ENCODE measurements around the gene ATP2B1. TPM values are rescaled to one million over a fixed set of nuclear protein-coding genes. Genes with fewer than 3 reads are reported as not detected.

Gene ATP2B1
- total and polyA plus RNA-seq, 2 donors (not counting 1 experiment from before 2014, with no cell fraction given) = 26.1 to 238 TPM

DNA sequence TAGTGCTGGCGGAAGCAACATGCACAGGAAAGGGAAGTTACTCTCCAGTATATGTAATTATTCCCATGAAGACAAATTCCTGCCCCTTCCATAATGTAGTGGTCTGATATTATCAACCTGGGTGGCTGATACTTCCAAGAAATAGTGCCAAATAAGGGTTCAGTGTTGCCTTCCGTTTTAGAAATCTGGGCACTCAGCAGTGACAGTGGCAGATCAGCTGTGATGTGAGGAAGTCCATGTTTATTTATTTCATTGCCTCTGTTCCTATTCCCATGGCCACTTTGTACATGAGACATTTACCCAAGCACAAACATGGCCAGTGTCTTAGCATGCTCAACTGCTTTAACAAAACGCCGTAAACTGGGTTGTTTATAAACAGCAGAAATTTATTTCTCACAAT is 162.5 kb downstream of the ATP2B1 start:
- Histone ChIP-seq H3K4me2 (replicated peaks; ENCODE audit: low read depth, low read length, poor library complexity, severe bottlenecking) (no peak overlapping the region), H3K36me3 (replicated peaks in 1 of 2; ENCODE audit: control extremely low read depth in 1 of 2, control insufficient read depth in 1 of 2, extremely low read depth in 1 of 2, insufficient read depth in 2 of 2, low read length in 1 of 2) (no peaks in the 10 kb centered on the region), H3K9me3 (ENCODE audit: control extremely low read depth in 1 of 3, control insufficient read depth in 2 of 3, insufficient read depth in 1 of 3, low read length in 2 of 3) (no peaks in the 10 kb centered on the region), H3K27me3 (replicated peaks in 1 of 4; ENCODE audit: control extremely low read depth in 1 of 4, control insufficient read depth in 3 of 4, insufficient read depth in 4 of 4, low read length in 3 of 4) (no peaks in the 10 kb centered on the region), H3K9ac (ENCODE audit: low read length) (no peak overlapping the region), H3K4me3 (ENCODE audit: control extremely low read depth in 1 of 5, extremely low read depth in 1 of 5, insufficient read depth in 1 of 5, low read depth in 2 of 5, low read length in 4 of 5) (no peak overlapping the region), H3K4me1 (ENCODE audit: control insufficient read depth in 2 of 2, insufficient read depth in 2 of 2, low read length in 2 of 2) (peaks cover 0 to 11% of the 10 kb centered on the region in 2 donors), H2AFZ (ENCODE audit: insufficient read depth, low read depth, low read length, poor library complexity, severe bottlenecking) (no peak overlapping the region), H4K20me1 (ENCODE audit: control insufficient read depth, insufficient read depth, low read length, poor library complexity, severe bottlenecking) (no peaks in the 10 kb centered on the region), H3K27ac (ENCODE audit: low read length in 2 of 2) (no peak overlapping the region), H3K79me2 (ENCODE audit: control insufficient read depth, insufficient read depth, low read length) (no peaks in the 10 kb centered on the region)
- ChIA-PET CTCF (interaction anchor here (0.8 to 8.6 kb wide), 2 partner anchors 313 to 557 kb away, joined by 3 to 164 read pairs; no protein-coding TSS in a partner anchor), POLR2A (no interaction called here)
- no CpG with 5 or more reads among the region's 4 CpGs for WGBS (ENCODE audit: insufficient coverage)
- Mint-ChIP-seq H3K4me1 (peaks cover 15% of the 10 kb centered on the region), H3K27ac (no peak overlapping the region), H3K27me3 (no peaks in the 10 kb centered on the region), H3K9me3 (ENCODE audit: insufficient read depth) (no peaks in the 10 kb centered on the region), H3K4me3 (no peak overlapping the region)
- ATAC-seq (ENCODE audit: low read depth) (no peak), DNase-seq (no peak)
- intact Hi-C loops (cut with micrococcal nuclease) = loop anchor here (10.0 kb wide), 1 partner anchor 789 kb away; no protein-coding TSS in a partner anchor
- TF ChIP-seq, protein P1, sequence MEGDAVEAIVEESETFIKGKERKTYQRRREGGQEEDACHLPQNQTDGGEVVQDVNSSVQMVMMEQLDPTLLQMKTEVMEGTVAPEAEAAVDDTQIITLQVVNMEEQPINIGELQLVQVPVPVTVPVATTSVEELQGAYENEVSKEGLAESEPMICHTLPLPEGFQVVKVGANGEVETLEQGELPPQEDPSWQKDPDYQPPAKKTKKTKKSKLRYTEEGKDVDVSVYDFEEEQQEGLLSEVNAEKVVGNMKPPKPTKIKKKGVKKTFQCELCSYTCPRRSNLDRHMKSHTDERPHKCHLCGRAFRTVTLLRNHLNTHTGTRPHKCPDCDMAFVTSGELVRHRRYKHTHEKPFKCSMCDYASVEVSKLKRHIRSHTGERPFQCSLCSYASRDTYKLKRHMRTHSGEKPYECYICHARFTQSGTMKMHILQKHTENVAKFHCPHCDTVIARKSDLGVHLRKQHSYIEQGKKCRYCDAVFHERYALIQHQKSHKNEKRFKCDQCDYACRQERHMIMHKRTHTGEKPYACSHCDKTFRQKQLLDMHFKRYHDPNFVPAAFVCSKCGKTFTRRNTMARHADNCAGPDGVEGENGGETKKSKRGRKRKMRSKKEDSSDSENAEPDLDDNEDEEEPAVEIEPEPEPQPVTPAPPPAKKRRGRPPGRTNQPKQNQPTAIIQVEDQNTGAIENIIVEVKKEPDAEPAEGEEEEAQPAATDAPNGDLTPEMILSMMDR (IDR thresholded peaks at IDR 0.05) = no peak
- no peak for TF ChIP-seq EZH2 (IDR thresholded peaks at IDR 0.05; ENCODE audit: borderline replicate concordance, insufficient read depth, low read depth, low read length, poor library complexity, severe bottlenecking)

DNA sequence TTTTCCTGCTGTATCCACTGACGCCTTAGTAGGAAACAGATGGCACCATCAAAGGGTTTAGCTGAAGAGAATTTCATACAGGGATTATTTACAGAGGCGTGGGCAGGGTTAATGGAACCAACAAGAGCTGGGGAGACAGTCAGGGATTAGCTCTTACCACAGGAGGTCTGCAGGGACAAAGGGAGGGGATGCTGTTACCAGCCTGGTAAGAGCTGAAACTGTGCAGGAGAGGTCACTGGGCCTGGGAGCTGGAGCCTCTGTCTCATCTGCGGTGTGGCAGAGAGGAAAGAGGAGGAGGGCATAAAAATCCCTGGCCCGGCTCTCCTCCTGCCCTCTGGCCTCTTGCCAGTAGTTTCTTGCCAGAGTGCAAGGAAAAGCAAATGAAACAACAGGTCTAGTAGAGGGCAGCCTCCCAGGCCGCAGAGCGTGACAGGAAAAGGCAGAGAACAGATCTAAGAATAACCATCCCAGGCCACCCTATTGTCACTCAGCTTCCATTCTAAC is 163.9 kb downstream of the ATP2B1 start:
- H3K4me1 ChIP-seq (ENCODE audit: control insufficient read depth in 2 of 2, insufficient read depth in 2 of 2, low read length in 2 of 2) = peaks cover 0 to 11% of the 10 kb centered on the region in 2 donors
- TF ChIP-seq EZH2 (IDR thresholded peaks at IDR 0.05; ENCODE audit: borderline replicate concordance, insufficient read depth, low read depth, low read length, poor library complexity, severe bottlenecking) = no peak
- TF ChIP-seq, protein P1 (IDR thresholded peaks at IDR 0.05) = no peak
- H3K9ac ChIP-seq (ENCODE audit: low read length) = no peak overlapping the region
- no peaks in the 10 kb centered on the region for H3K79me2 ChIP-seq (ENCODE audit: control insufficient read depth, insufficient read depth, low read length)
- Mint-ChIP-seq H3K27me3 (no peaks in the 10 kb centered on the region), H3K9me3 (ENCODE audit: insufficient read depth) (no peaks in the 10 kb centered on the region), H3K4me1 (peaks cover 15% of the 10 kb centered on the region), H3K4me3 (no peak overlapping the region), H3K27ac (no peak overlapping the region)
- H2AFZ ChIP-seq (ENCODE audit: insufficient read depth, low read depth, low read length, poor library complexity, severe bottlenecking) = no peak overlapping the region
- intact Hi-C loops (cut with micrococcal nuclease) = loop anchor here (10.0 kb wide), 1 partner anchor 790 kb away; no protein-coding TSS in a partner anchor
- no peaks in the 10 kb centered on the region for H3K9me3 ChIP-seq (ENCODE audit: control extremely low read depth in 1 of 3, control insufficient read depth in 2 of 3, insufficient read depth in 1 of 3, low read length in 2 of 3)
- no peaks in the 10 kb centered on the region for H4K20me1 ChIP-seq (ENCODE audit: control insufficient read depth, insufficient read depth, low read length, poor library complexity, severe bottlenecking)
- no peak overlapping the region for H3K4me3 ChIP-seq (ENCODE audit: control extremely low read depth in 1 of 5, extremely low read depth in 1 of 5, insufficient read depth in 1 of 5, low read depth in 2 of 5, low read length in 4 of 5)
- ChIA-PET POLR2A (no interaction called here), CTCF (interaction anchor here (0.6 to 8.6 kb wide), 21 partner anchors 8 to 1415 kb away, joined by 3 to 164 read pairs (median 6); partner anchors contain the start of gene ATP2B1)
- H3K27ac ChIP-seq (ENCODE audit: low read length in 2 of 2) = no peak overlapping the region
- DNase-seq (no peak), ATAC-seq (ENCODE audit: low read depth) (no peak)
- no peaks in the 10 kb centered on the region for H3K36me3 ChIP-seq (replicated peaks in 1 of 2; ENCODE audit: control extremely low read depth in 1 of 2, control insufficient read depth in 1 of 2, extremely low read depth in 1 of 2, insufficient read depth in 2 of 2, low read length in 1 of 2)
- WGBS (ENCODE audit: insufficient coverage) = 36% methylated on average over 3 of the region's 6 CpGs
- no peaks in the 10 kb centered on the region for H3K27me3 ChIP-seq (replicated peaks in 1 of 4; ENCODE audit: control extremely low read depth in 1 of 4, control insufficient read depth in 3 of 4, insufficient read depth in 4 of 4, low read length in 3 of 4)
- H3K4me2 ChIP-seq (replicated peaks; ENCODE audit: low read depth, low read length, poor library complexity, severe bottlenecking) = no peak overlapping the region
